Measurements from ENCODE around the gene TRAPPC12. TPM values are rescaled to one million over a fixed set of nuclear protein-coding genes. Genes with fewer than 3 reads are reported as not detected.

The TRAPPC12 gene
- total RNA-seq, 1 donor from 2014 or later = 94.8 TPM

DNA sequence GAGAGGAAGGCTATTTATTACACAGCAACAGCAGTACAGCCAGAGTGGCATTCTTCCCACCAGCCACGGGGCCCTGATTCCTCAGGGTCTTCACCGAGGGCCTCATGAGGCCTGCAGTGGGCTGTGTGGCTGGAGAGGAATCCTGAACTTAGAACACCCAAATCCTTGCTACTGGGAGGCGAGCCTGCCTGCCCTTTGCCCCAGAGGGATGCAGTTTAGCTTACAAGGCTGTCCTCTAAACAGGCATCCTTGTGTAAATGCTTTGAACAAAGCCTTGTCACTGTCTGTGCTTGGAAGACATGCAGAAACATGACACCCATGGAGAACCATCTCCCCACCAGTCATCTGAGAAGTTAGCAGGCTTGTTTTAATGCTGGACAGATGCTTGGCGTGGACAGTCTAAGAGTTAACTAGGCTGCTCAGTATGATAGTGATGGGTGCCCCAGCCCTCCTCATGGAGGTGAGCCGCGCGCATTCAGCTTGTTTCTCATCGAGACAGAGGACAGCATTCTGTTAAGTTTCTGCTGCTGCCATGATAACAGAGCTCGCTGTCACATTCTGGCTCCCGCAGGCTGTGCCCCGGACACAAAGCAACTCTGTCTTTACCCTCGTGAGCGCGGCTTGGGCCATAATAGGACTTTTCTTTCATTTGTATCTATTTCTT, 97.0 kb downstream of the TRAPPC12 start:
- Histone ChIP-seq H3K4me1 (no peaks in the 10 kb centered on the region), H3K36me3 (peaks cover 0 to 23% of the 10 kb centered on the region in 2 donors), H3K27ac (no peak overlapping the region)

DNA sequence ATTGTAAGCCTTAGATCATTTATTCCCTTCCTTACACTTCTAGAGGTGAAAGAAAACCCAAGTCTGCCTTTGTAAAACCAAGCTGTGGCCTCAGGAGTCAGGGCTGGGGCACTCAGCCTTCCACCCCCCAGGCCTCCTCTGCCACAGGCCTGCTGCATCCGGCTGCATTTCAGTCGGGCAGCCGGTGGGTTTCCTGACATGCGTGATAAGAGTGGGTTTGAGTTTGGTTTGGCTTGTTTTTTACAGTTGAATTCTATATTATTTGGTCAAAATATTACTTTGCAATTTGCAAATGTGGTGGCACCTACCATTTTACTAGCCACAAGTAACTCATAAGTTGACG, 97.5 kb downstream of the TRAPPC12 start:
- H3K4me1 ChIP-seq = no peaks in the 10 kb centered on the region
- DNase-seq (ENCODE audit: extremely low spot score in 2 of 2) = no peak
- no peak for TF ChIP-seq POLR2A (IDR thresholded peaks at IDR 0.05)
- no peaks in the 10 kb centered on the region for H3K9me3 ChIP-seq
- peaks cover 0 to 23% of the 10 kb centered on the region in 2 donors for H3K36me3 ChIP-seq
- H3K27me3 ChIP-seq = no peaks in the 10 kb centered on the region
- intact Hi-C loops (cut with DNase I) = no loop called here
- H3K4me3 ChIP-seq = no peak overlapping the region
- H3K27ac ChIP-seq = no peak overlapping the region

More for the DNA sequence above, 97.0 kb downstream of the TRAPPC12 start:
- no peak for DNase-seq (ENCODE audit: extremely low spot score in 2 of 2)
- Histone ChIP-seq H3K9me3 (no peaks in the 10 kb centered on the region), H3K27me3 (no peaks in the 10 kb centered on the region), H3K4me3 (no peak overlapping the region)
- intact Hi-C loops (cut with DNase I) = no loop called here
- TF ChIP-seq POLR2A (IDR thresholded peaks at IDR 0.05) = no peak
- TF ChIP-seq, protein P1, sequence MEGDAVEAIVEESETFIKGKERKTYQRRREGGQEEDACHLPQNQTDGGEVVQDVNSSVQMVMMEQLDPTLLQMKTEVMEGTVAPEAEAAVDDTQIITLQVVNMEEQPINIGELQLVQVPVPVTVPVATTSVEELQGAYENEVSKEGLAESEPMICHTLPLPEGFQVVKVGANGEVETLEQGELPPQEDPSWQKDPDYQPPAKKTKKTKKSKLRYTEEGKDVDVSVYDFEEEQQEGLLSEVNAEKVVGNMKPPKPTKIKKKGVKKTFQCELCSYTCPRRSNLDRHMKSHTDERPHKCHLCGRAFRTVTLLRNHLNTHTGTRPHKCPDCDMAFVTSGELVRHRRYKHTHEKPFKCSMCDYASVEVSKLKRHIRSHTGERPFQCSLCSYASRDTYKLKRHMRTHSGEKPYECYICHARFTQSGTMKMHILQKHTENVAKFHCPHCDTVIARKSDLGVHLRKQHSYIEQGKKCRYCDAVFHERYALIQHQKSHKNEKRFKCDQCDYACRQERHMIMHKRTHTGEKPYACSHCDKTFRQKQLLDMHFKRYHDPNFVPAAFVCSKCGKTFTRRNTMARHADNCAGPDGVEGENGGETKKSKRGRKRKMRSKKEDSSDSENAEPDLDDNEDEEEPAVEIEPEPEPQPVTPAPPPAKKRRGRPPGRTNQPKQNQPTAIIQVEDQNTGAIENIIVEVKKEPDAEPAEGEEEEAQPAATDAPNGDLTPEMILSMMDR (IDR thresholded peaks at IDR 0.05) = no peak
- TF ChIP-seq POLR2AphosphoS5 (IDR thresholded peaks at IDR 0.05; ENCODE audit: insufficient read depth in 1 of 2, low read depth in 1 of 2) = no peak

GRCh38 chr2:3478846-3479385, 99.4 kb downstream of the TRAPPC12 start:
- no peak for DNase-seq (ENCODE audit: extremely low spot score in 2 of 2)
- Histone ChIP-seq H3K27ac (no peak overlapping the region), H3K27me3 (no peaks in the 10 kb centered on the region), H3K9me3 (no peaks in the 10 kb centered on the region), H3K36me3 (peaks cover 0 to 23% of the 10 kb centered on the region in 2 donors), H3K4me3 (no peak overlapping the region), H3K4me1 (no peaks in the 10 kb centered on the region)
- intact Hi-C loops (cut with DNase I) = no loop called here
- TF ChIP-seq POLR2A (IDR thresholded peaks at IDR 0.05) = no peak
- no peak for TF ChIP-seq POLR2AphosphoS5 (IDR thresholded peaks at IDR 0.05; ENCODE audit: insufficient read depth in 1 of 2, low read depth in 1 of 2)
- TF ChIP-seq, protein P1 (IDR thresholded peaks at IDR 0.05) = no peak

DNA sequence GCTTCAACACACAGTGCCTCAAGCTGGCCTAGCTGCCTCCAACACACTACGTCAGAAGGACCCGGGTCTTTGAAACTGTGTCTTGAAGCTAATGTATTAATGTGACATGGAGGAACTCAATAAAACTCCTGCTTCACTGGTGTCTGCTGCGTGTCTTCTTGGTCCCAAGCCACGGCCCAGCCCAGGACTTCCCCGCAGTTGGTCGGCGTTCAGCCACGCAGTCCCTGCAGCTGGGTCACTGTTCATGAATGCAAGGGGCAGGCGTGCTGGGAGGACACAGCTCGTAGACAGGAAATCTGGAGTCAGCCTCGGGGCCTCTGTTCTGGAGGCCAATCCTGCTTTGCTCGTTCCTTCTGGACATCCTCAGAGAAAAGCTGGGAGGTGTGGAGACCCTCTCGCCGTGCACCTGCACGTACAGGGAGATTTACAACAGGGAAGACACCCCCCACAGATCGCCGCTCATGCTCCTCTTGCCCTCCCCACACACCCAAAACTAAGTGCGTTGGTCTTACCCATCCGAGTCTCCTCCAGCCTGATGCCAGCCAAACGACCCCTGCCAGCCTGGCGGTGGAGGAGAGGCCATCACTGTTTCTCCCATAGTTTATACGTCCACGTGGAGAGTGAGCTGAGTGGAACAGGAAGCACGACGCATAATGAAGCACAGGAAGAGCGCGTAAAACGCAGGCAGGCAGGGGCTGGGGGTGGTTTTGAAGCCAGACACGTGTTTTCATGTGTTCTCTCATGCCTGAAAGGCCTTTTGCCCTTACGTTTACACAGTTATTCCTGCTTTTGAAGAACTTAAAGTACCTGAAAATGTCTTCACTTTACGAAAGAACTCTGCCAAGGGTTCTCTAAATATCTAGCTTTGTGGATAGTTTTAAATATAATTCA, 100.2 kb downstream of the TRAPPC12 start:
- intact Hi-C loops (cut with DNase I) = no loop called here
- peaks cover 0 to 23% of the 10 kb centered on the region in 2 donors for H3K36me3 ChIP-seq
- no peak for TF ChIP-seq POLR2AphosphoS5 (IDR thresholded peaks at IDR 0.05; ENCODE audit: insufficient read depth in 1 of 2, low read depth in 1 of 2)
- H3K27ac ChIP-seq = no peak overlapping the region
- no peaks in the 10 kb centered on the region for H3K9me3 ChIP-seq
- H3K27me3 ChIP-seq = no peaks in the 10 kb centered on the region
- DNase-seq (ENCODE audit: extremely low spot score in 2 of 2) = no peak
- H3K4me1 ChIP-seq = no peaks in the 10 kb centered on the region
- no peak overlapping the region for H3K4me3 ChIP-seq

- DNase-seq (ENCODE audit: extremely low spot score in 2 of 2) = no peak
- intact Hi-C loops (cut with DNase I) = no loop called here
- no peak overlapping the region for H3K27ac ChIP-seq
- no peaks in the 10 kb centered on the region for H3K9me3 ChIP-seq
- peaks cover 0 to 23% of the 10 kb centered on the region in 2 donors for H3K36me3 ChIP-seq
- no peak for TF ChIP-seq POLR2AphosphoS5 (IDR thresholded peaks at IDR 0.05; ENCODE audit: insufficient read depth in 1 of 2, low read depth in 1 of 2)
- TF ChIP-seq POLR2A (IDR thresholded peaks at IDR 0.05) = no peak
- TF ChIP-seq, protein P1 (IDR thresholded peaks at IDR 0.05) = no peak
- H3K4me3 ChIP-seq = no peak overlapping the region
- H3K27me3 ChIP-seq = no peaks in the 10 kb centered on the region
- no peaks in the 10 kb centered on the region for H3K4me1 ChIP-seq
Measured at GRCh38 chr2:3480352-3481010, 101.0 kb downstream of the TRAPPC12 start.

Measured in vagina (tissue), 2 donors.